Cardiac muscle cell (in vitro differentiated cells and primary cell): ENCODE data around the gene CAMSAP2. TPM values are rescaled to one million over a fixed set of nuclear protein-coding genes. Genes with fewer than 3 reads are reported as not detected.

Source experiments
- DNase-seq, 2 donors: peaks; one replicate each; pipeline versions ENCODE4 v3.0.0 to v3.0.0-alpha.2; 2010 to 2017; ENCODE audit warnings: low read depth in 1 of 2, low spot score in 1 of 2
- H3K27ac ChIP-seq: fragments of 200-600 bp; sonication (generic); 2 replicates; pipeline ENCODE4 v1.5.1; 2016
- H3K27me3 ChIP-seq: fragments of 200-600 bp; sonication (generic); 2 replicates; pipeline ENCODE4 v1.6.0; 2016; ENCODE audit warnings: control low read depth
- H3K36me3 ChIP-seq: fragments of 200-600 bp; sonication (generic); 2 replicates; pipeline ENCODE4 v1.5.1; 2016; ENCODE audit warnings: control low read depth
- H3K4me1 ChIP-seq: fragments of 200-600 bp; sonication (generic); 2 replicates; pipeline ENCODE4 v1.8.1; 2017; ENCODE audit warnings: low read depth, mild to moderate bottlenecking, mixed run types
- H3K4me3 ChIP-seq: fragments of 200-600 bp; sonication (generic); 2 replicates; pipeline ENCODE4 v1.5.1; 2016; ENCODE audit warnings: mild to moderate bottlenecking
- H3K9me3 ChIP-seq: fragments of 200-600 bp; sonication (generic); 2 replicates; pipeline ENCODE4 v1.5.1; 2017; ENCODE audit warnings: low read depth, mild to moderate bottlenecking, control low read depth
- CTCF ChIP-seq: IDR thresholded peaks from 2 replicates; pipeline ENCODE4 v1.5.1; 2012; ENCODE audit warnings: low read depth, mild to moderate bottlenecking, low read length
- polyA plus RNA-seq: library from polyadenylated mRNA; unstranded; fragments of >200 nt; fragmentation: Nextera tagmentation; extraction: Ambion mirVana; gene quantifications from 2 replicates; pipeline ENCODE4 v1.2.1, GENCODE V29; 2016
- total RNA-seq: library from RNA; depleted of rRNA; stranded (reverse); fragments of >200 nt; gene quantifications from 2 replicates; pipeline ENCODE4 v1.2.3, GENCODE V29; 2016

Gene CAMSAP2
- total and polyA plus RNA-seq, 2 experiments from 2014 or later, result 12.6 to 22.8 TPM

DNA sequence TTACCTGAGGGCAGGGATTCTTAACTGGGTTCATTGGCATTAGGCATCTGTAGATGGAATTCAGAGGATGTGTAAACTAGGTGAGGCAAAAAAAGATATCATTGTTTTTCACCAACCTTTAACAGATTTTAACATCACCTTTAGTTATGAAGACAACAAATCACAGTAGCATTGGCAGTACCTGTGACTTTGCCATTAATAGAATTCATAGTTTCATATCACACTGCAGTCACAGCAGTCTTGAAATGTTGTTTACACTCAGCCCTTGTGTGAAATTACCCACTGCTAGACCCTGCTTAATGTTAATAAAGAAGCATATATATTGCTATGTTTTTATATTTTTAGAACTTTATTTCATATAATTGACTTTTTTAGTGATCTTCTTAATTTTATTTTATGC is 154.3 kb downstream of the CAMSAP2 start:
- H3K27ac ChIP-seq, result no peak overlapping the region
- H3K4me3 ChIP-seq, result no peak overlapping the region
- peaks cover 10% of the 10 kb centered on the region for H3K4me1 ChIP-seq

GRCh38 chr1:200893411-200893901 is 154.8 kb downstream of the CAMSAP2 start:
- no peak overlapping the region for H3K27ac ChIP-seq
- H3K36me3 ChIP-seq, result no peaks in the 10 kb centered on the region
- no peak overlapping the region for H3K4me3 ChIP-seq
- no peaks in the 10 kb centered on the region for H3K27me3 ChIP-seq
- no peaks in the 10 kb centered on the region for H3K9me3 ChIP-seq
- peaks cover 10% of the 10 kb centered on the region for H3K4me1 ChIP-seq
- TF ChIP-seq CTCF, result no peak
- DNase-seq, result no peak

More for the DNA sequence above, 154.3 kb downstream of the CAMSAP2 start:
- DNase-seq, result no peak
- no peaks in the 10 kb centered on the region for H3K27me3 ChIP-seq
- H3K36me3 ChIP-seq, result no peaks in the 10 kb centered on the region
- TF ChIP-seq CTCF, result no peak
- no peaks in the 10 kb centered on the region for H3K9me3 ChIP-seq

DNA sequence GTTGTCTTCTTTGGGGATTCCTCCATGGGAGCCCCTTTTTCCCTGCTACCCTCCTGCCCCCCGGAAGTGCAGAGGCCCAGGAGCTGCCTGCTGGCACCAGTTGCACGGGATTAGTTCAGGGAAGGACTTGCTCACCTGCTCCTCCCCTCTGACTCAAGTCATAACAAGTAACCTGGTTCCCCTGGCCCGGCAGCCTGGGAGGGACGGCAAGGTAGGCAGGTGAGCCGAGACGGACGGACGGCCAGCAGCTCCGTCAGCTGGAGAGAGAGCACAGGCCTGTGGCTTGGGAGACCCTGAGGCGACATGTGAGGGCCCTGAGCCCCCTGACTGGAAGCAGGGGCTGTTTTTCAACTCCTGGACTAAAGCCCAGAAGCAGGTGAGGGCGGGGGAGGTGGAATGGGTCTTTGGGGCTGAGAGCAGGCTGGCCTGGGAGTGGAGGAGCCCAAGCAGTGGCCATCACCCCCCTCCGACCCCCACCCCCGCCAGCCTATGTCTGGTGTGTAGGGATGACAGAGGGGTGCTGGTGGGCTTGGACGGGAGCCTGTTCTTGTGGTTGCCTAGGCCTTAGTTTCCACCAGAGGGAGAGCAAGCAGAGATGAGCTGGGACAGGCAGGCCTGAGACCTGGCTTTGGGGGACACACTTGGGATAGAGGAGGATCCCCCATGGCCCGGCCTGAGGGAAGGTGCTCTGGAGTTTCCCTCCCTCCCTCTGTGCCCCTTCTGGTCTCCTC is 156.2 kb downstream of the CAMSAP2 start, which contains the start of gene INAVA:
Gene INAVA (plus strand): TSS at position 189 of the 731 bp plus-strand sequence. CDS start 3,501 bp downstream, outside the sequence.
- H3K9me3 ChIP-seq, result no peaks in the 10 kb centered on the region
- no peak for TF ChIP-seq CTCF
- H3K4me3 ChIP-seq, result no peak within 1 kb of the TSS
- peaks cover 10% of the 10 kb centered on the region for H3K4me1 ChIP-seq
- DNase-seq, result no peak
- H3K36me3 ChIP-seq, result no peaks in the 10 kb centered on the region
- H3K27ac ChIP-seq, result no peak within 1 kb of the TSS
- no peaks in the 10 kb centered on the region for H3K27me3 ChIP-seq

- no peak overlapping the region for H3K4me3 ChIP-seq
These were observed 156.7 kb downstream of the CAMSAP2 start for GRCh38 chr1:200895443-200895789.

GRCh38 chr1:200895801-200896530 is 157.3 kb downstream of the CAMSAP2 start:
- no peak overlapping the region for H3K27ac ChIP-seq
- H3K27me3 ChIP-seq, result no peaks in the 10 kb centered on the region
- no peak overlapping the region for H3K4me3 ChIP-seq
- H3K36me3 ChIP-seq, result no peaks in the 10 kb centered on the region
- TF ChIP-seq CTCF, result no peak
- DNase-seq, result no peak
- H3K9me3 ChIP-seq, result no peaks in the 10 kb centered on the region
- peaks cover 10% of the 10 kb centered on the region for H3K4me1 ChIP-seq

More at GRCh38 chr1:200895443-200895789, 156.7 kb downstream of the CAMSAP2 start:
- no peaks in the 10 kb centered on the region for H3K27me3 ChIP-seq
- DNase-seq, result no peak
- TF ChIP-seq CTCF, result no peak
- H3K27ac ChIP-seq, result no peak overlapping the region
- peaks cover 10% of the 10 kb centered on the region for H3K4me1 ChIP-seq
- no peaks in the 10 kb centered on the region for H3K9me3 ChIP-seq
- H3K36me3 ChIP-seq, result no peaks in the 10 kb centered on the region
